PC-3 (cell line): ENCODE data around the gene SEPTIN12.

Experiments used
- EZH2 ChIP-seq: fragments of 300-600 bp; sonication (generic); IDR thresholded peaks from one replicate; pipeline ENCODE4 v1.6.1; 2017; ENCODE audit warnings: antibody characterized with exemption, mild to moderate bottlenecking, low read length; ENCODE audit not compliant: unreplicated experiment
- EZH2phosphoT487 ChIP-seq: fragments of 300-600 bp; sonication (generic); IDR thresholded peaks from 2 replicates; pipeline ENCODE4 v1.6.1; 2018; ENCODE audit warnings: mild to moderate bottlenecking, antibody characterized with exemption, low read length, borderline replicate concordance
- TF ChIP-seq, protein P1 (sequence below): fragments of 300-600 bp; sonication (generic); conservative IDR thresholded peaks from 2 replicates; pipeline ENCODE4 v1.5.1; 2017; ENCODE audit warnings: antibody characterized with exemption, low read depth, mild to moderate bottlenecking, low read length

DNA sequence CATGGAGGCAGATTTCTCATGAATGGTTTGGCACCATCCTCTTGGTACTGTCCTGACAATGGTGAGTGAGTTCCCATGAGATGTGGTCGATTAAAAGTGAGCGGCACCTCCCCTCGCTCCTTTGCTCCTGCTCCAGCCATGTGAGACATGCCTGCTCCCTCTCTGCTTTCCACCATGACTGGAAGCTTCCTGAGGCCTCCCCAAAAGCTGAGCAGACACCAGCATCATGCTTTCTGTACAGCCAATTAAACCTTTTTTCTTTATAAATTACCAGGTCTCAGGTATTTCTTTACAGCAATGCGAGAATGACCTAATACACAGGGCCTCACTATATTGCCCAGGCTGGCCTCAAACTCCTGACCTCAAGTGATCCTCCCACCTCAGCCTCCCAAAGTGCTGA is 33.3 kb downstream of the SEPTIN12 start:
- TF ChIP-seq, protein P1, sequence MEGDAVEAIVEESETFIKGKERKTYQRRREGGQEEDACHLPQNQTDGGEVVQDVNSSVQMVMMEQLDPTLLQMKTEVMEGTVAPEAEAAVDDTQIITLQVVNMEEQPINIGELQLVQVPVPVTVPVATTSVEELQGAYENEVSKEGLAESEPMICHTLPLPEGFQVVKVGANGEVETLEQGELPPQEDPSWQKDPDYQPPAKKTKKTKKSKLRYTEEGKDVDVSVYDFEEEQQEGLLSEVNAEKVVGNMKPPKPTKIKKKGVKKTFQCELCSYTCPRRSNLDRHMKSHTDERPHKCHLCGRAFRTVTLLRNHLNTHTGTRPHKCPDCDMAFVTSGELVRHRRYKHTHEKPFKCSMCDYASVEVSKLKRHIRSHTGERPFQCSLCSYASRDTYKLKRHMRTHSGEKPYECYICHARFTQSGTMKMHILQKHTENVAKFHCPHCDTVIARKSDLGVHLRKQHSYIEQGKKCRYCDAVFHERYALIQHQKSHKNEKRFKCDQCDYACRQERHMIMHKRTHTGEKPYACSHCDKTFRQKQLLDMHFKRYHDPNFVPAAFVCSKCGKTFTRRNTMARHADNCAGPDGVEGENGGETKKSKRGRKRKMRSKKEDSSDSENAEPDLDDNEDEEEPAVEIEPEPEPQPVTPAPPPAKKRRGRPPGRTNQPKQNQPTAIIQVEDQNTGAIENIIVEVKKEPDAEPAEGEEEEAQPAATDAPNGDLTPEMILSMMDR, result no peak
- TF ChIP-seq EZH2 (no peak), EZH2phosphoT487 (no peak)
